Spleen (tissue), 11 donors: ENCODE results near the gene NAALADL2. TPM values are rescaled to one million over a fixed set of nuclear protein-coding genes. Genes with fewer than 3 reads are reported as not detected.

Experiments used
- DNase-seq: peaks from one replicate; pipeline ENCODE4 v3.0.0-alpha.2; 2020
- H3K27ac ChIP-seq, 8 donors: fragments of 200-600 bp; sonication (generic) in 7 of 8; 1 replicate in 4 of 8; 2 replicates in 4 of 8; pipeline versions ENCODE4 v1.5.0 to v1.8.0; 2016 to 2021; ENCODE audit warnings: inconsistent platforms in 4 of 8, mild to moderate bottlenecking in 4 of 8, moderate library complexity in 1 of 8
- H3K27me3 ChIP-seq, 7 donors: fragments of 200-600 bp; sonication (generic) in 6 of 7; replicated peaks in 1 of 7; 1 replicate in 4 of 7; 2 replicates in 3 of 7; pipeline versions ENCODE4 v1.5.0 to v1.8.0; 2016 to 2021; ENCODE audit warnings: inconsistent platforms in 3 of 7, mild to moderate bottlenecking in 1 of 7
- H3K36me3 ChIP-seq, 6 donors: fragments of 200-600 bp; sonication (generic) in 5 of 6; 1 replicate in 4 of 6; 2 replicates in 2 of 6; pipeline versions ENCODE4 v1.5.0 to v1.8.0; 2016 to 2021; ENCODE audit warnings: inconsistent platforms in 2 of 6
- H3K4me1 ChIP-seq, 6 donors: fragments of 200-600 bp; sonication (generic) in 5 of 6; 1 replicate in 3 of 6; 2 replicates in 3 of 6; pipeline versions ENCODE4 v1.5.0 to v1.8.0; 2016 to 2021; ENCODE audit warnings: inconsistent platforms in 3 of 6
- H3K4me3 ChIP-seq, 8 donors: fragments of 200-600 bp; sonication (generic) in 7 of 8; 1 replicate in 4 of 8; 2 replicates in 4 of 8; pipeline versions ENCODE4 v1.5.0 to v1.8.0; 2016 to 2021; ENCODE audit warnings: inconsistent platforms in 4 of 8, mild to moderate bottlenecking in 4 of 8, moderate library complexity in 2 of 8
- H3K9me3 ChIP-seq, 8 donors: fragments of 200-600 bp; sonication (generic) in 7 of 8; 1 replicate in 4 of 8; 2 replicates in 4 of 8; pipeline versions ENCODE4 v1.5.0 to v1.8.0; 2016 to 2021; ENCODE audit warnings: inconsistent platforms in 4 of 8
- POLR2A ChIP-seq, 3 donors: fragments of 450-650 bp; IDR thresholded peaks; one replicate each; pipeline ENCODE4 v1.5.1; 2017; ENCODE audit warnings: antibody characterized with exemption in 3 of 3, mild to moderate bottlenecking in 1 of 3
- POLR2AphosphoS5 ChIP-seq, 3 donors: sonication (generic); formaldehyde crosslinking; IDR thresholded peaks; one replicate each; pipeline ENCODE4 v1.5.1; 2017; ENCODE audit warnings: antibody characterized with exemption in 3 of 3
- WGBS, 5 donors: extraction: QIAGEN DNeasy Blood & Tissue Kit in 3 of 5; methylation state at CpG; one replicate each; pipeline versions ENCODE4 v1.1.5 to v1.1.7; 2013 to 2018; 5-methylcytosine and 5-hydroxymethylcytosine counted together
- intact Hi-C: fragments of 100-400 bp; cut with DNase I; formaldehyde crosslinking; loops from one replicate; pipeline ENCODE4 v1.15.0; 2023; ENCODE audit warnings: low total_unique reads
- polyA plus RNA-seq, 3 donors: library from polyadenylated mRNA; stranded (reverse); fragments of 200-250 nt; gene quantifications; one replicate each; pipeline ENCODE4 v1.2.1, GENCODE V29; 2013
- total RNA-seq, 7 donors: library from RNA; depleted of rRNA in 3 of 7; stranded (reverse); fragments of >200 nt in 3 of 7; fragmentation: NEBNext Ultra II Directional in 4 of 7; extraction: Animal tissue kit (Norgen Biotek cat#: 25700) in 4 of 7; gene quantifications; one replicate each; pipeline versions ENCODE4 v1.1.0 to v1.2.1, GENCODE V29; 2016 to 2021
- TF ChIP-seq, protein P1 (sequence below), 11 experiments: fragments of 200-600 bp in 7 of 11; fragments of 450-650 bp in 4 of 11; sonication (generic) in 4 of 11; IDR thresholded peaks in 8 of 11; conservative IDR thresholded peaks in 3 of 11; 1 replicate in 7 of 11; 2 replicates in 4 of 11; pipeline versions ENCODE4 v1.4.0 to v1.8.0; 2016 to 2021; ENCODE audit warnings: antibody characterized with exemption in 11 of 11, inconsistent platforms in 4 of 11, mild to moderate bottlenecking in 1 of 11
- donor health status: healthy with polysubstance abuse.
- donor health status: DM: no; HTN: no; CAD: no; lungs with moderate emphysema.
- donor health status: DM: no; HTN: no; CAD: no.
- donor health status: Bipolar disorder and iron deficiency.
- donor health status: healthy.
- donor health status: DM: no; HTN: no; CAD: no.
- donor health status: DM: yes; HTN: yes; CAD: no.

Gene NAALADL2
- total and polyA plus RNA-seq, 10 donors: 0.09 to 14.4 (median 6.4) TPM

DNA sequence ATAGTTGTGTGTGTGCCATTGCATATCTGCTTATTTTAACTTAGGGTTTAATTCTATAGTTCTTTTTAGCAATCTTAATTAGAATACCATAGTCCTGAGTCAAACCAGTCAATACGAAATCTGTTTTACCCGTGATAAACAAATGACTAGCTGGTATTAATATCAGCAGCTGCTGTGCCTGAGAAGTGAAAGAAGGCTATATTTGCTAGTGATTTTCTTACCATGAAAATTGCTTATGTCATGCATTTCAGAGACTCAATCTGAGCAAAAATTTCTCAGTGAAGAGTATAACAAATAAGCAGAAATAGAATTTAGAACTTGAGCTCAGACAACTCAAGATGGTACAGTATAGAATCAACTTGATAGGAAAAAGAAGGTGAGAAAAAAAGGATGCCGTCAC is 820.4 kb downstream of the NAALADL2 start:
- H3K4me3 ChIP-seq: no peak overlapping the region
- 84 to 96% (median 88%) methylated on average over 3 of the region's 3 CpGs for WGBS, 5 donors
- TF ChIP-seq, protein P1, sequence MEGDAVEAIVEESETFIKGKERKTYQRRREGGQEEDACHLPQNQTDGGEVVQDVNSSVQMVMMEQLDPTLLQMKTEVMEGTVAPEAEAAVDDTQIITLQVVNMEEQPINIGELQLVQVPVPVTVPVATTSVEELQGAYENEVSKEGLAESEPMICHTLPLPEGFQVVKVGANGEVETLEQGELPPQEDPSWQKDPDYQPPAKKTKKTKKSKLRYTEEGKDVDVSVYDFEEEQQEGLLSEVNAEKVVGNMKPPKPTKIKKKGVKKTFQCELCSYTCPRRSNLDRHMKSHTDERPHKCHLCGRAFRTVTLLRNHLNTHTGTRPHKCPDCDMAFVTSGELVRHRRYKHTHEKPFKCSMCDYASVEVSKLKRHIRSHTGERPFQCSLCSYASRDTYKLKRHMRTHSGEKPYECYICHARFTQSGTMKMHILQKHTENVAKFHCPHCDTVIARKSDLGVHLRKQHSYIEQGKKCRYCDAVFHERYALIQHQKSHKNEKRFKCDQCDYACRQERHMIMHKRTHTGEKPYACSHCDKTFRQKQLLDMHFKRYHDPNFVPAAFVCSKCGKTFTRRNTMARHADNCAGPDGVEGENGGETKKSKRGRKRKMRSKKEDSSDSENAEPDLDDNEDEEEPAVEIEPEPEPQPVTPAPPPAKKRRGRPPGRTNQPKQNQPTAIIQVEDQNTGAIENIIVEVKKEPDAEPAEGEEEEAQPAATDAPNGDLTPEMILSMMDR (IDR thresholded peaks at IDR 0.05 in 8 of 11, conservative IDR thresholded peaks at IDR 0.05 in 3 of 11): no peak
- no peak for TF ChIP-seq POLR2AphosphoS5 (IDR thresholded peaks at IDR 0.05)
- TF ChIP-seq POLR2A (IDR thresholded peaks at IDR 0.05): no peak
- no peak for DNase-seq
- intact Hi-C loops: no loop called here
- no peaks in the 10 kb centered on the region for H3K4me1 ChIP-seq
- no peaks in the 10 kb centered on the region for H3K36me3 ChIP-seq
- peaks cover 0 to 35% (median 25%) of the 10 kb centered on the region in 8 donors for H3K9me3 ChIP-seq
- no peak overlapping the region for H3K27ac ChIP-seq
- no peaks in the 10 kb centered on the region for H3K27me3 ChIP-seq

DNA sequence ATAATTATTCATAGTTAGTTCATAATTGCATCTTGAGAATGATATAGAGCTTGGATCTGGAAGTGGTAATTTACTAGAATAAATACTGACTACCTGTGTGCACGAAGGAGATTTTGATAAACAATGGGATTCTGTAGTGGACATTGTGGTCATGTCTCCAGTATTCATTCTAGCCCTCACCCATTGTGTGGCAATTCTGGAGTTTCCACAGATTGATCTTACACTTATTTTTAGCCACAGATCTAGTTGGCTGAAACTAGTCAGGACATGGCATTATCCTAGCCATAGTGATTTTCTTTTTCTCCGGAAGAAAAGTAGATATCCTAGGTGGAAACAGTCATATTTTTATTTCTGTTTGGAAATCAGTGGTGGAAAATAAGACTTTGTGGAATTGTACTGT is 833.1 kb downstream of the NAALADL2 start:
- Histone ChIP-seq H3K36me3 (no peaks in the 10 kb centered on the region), H3K27ac (no peak overlapping the region), H3K9me3 (peaks cover 0 to 3% (median 0%) of the 10 kb centered on the region in 8 donors), H3K4me1 (no peaks in the 10 kb centered on the region), H3K4me3 (no peak overlapping the region), H3K27me3 (no peaks in the 10 kb centered on the region)
- WGBS, 5 donors: 76 to 89% (median 81%) methylated on average over 2 of the region's 2 CpGs
- TF ChIP-seq POLR2A (IDR thresholded peaks at IDR 0.05): no peak
- TF ChIP-seq, protein P1 (IDR thresholded peaks at IDR 0.05 in 8 of 11, conservative IDR thresholded peaks at IDR 0.05 in 3 of 11): no peak
- no peak for TF ChIP-seq POLR2AphosphoS5 (IDR thresholded peaks at IDR 0.05)
- intact Hi-C loops: no loop called here
- no peak for DNase-seq

DNA sequence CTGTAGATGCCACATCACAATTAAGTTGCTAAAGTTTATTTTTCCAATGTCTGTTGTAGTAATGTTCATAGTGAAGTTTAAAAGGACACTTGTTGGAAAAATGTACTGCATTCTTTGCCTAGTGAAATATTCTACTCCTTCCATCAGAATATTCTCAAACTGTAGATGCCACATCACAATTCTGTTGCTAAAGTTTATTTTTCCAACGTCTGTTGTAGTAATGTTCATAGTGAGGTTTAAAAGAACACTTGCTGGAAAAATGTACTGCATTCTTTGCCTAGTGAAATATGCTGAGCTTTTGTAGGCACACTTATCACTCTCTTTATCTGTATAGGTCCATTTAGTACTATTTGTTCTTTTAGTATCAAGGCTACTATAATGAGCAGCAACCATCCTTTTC is 836.1 kb downstream of the NAALADL2 start:
- Histone ChIP-seq H3K4me1 (no peaks in the 10 kb centered on the region), H3K4me3 (no peak overlapping the region), H3K27me3 (no peaks in the 10 kb centered on the region), H3K36me3 (no peaks in the 10 kb centered on the region), H3K9me3 (peaks cover 0 to 3% (median 0%) of the 10 kb centered on the region in 8 donors), H3K27ac (no peak overlapping the region)
- intact Hi-C loops: no loop called here
- WGBS, 5 donors: 48 to 77% (median 63%) methylated on average over 1 of the region's 1 CpG
- no peak for DNase-seq
- TF ChIP-seq, protein P1 (IDR thresholded peaks at IDR 0.05 in 8 of 11, conservative IDR thresholded peaks at IDR 0.05 in 3 of 11): no peak
- TF ChIP-seq POLR2AphosphoS5 (IDR thresholded peaks at IDR 0.05) (no peak), POLR2A (IDR thresholded peaks at IDR 0.05) (no peak)

DNA sequence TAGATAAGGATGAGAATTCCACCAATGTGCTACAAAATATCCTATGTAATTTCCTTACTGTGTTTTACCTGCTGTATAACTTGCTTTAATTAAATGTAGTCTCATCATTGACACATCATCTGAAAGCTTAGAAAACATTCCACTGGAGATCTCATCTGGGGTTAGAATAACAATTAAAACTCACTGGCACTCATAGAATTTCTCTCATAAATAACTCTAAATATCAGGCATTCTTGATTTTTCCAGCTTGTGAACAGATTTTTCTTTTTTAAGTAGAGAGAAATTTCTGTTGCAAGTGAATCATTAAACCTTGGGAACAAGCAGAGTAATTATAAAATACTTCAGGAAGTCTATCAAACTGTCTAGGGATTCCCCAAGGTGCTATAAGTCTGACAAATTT is 843.8 kb downstream of the NAALADL2 start:
- intact Hi-C loops: no loop called here
- Histone ChIP-seq H3K4me1 (no peaks in the 10 kb centered on the region), H3K36me3 (no peaks in the 10 kb centered on the region), H3K27ac (no peak overlapping the region), H3K27me3 (no peaks in the 10 kb centered on the region), H3K4me3 (no peak overlapping the region), H3K9me3 (no peaks in the 10 kb centered on the region)
- TF ChIP-seq POLR2AphosphoS5 (IDR thresholded peaks at IDR 0.05) (no peak), POLR2A (IDR thresholded peaks at IDR 0.05) (no peak)
- TF ChIP-seq, protein P1 (IDR thresholded peaks at IDR 0.05 in 8 of 11, conservative IDR thresholded peaks at IDR 0.05 in 3 of 11): no peak
- no peak for DNase-seq
